ENCODE measurements around the gene MYBL2. TPM values are rescaled to one million over a fixed set of nuclear protein-coding genes. Genes with fewer than 3 reads are reported as not detected.

Gene MYBL2
- total and polyA plus RNA-seq, 2 donors (not counting 1 experiment from before 2014, with no cell fraction given), result 2.7 to 35.8 TPM

DNA sequence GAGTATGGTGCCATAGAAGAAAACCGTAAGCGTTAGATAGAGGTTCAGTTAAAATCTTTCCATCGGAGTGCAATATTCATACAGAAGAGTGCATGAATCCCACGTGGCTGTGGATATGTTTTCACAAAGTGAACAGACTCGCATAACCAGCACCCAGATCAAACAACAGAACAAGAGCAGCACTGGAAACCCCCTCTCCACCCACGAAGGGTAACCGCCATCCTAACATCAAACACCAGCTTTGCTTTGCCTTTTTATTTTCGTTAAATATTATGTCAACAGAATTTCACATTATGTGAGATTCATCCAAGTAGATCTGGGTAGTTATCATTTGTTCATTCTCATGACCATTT is 55.2 kb downstream of the MYBL2 start:
- intact Hi-C loops (cut with micrococcal nuclease), result no loop called here
- Histone ChIP-seq H3K4me1 (ENCODE audit: control insufficient read depth in 2 of 2, insufficient read depth in 2 of 2, low read length in 2 of 2) (peaks cover 0 to 11% of the 10 kb centered on the region in 2 donors), H3K4me3 (ENCODE audit: control extremely low read depth in 1 of 5, extremely low read depth in 1 of 5, insufficient read depth in 1 of 5, low read depth in 2 of 5, low read length in 4 of 5) (no peak overlapping the region), H3K27me3 (replicated peaks in 1 of 4; ENCODE audit: control extremely low read depth in 1 of 4, control insufficient read depth in 3 of 4, insufficient read depth in 4 of 4, low read length in 3 of 4) (no peaks in the 10 kb centered on the region), H3K36me3 (replicated peaks in 1 of 2; ENCODE audit: control extremely low read depth in 1 of 2, control insufficient read depth in 1 of 2, extremely low read depth in 1 of 2, insufficient read depth in 2 of 2, low read length in 1 of 2) (peaks cover 0 to 3% of the 10 kb centered on the region in 2 experiments), H3K79me2 (ENCODE audit: control insufficient read depth, insufficient read depth, low read length) (no peaks in the 10 kb centered on the region), H4K20me1 (ENCODE audit: control insufficient read depth, insufficient read depth, low read length, poor library complexity, severe bottlenecking) (no peaks in the 10 kb centered on the region), H3K9ac (ENCODE audit: low read length) (no peak overlapping the region), H2AFZ (ENCODE audit: insufficient read depth, low read depth, low read length, poor library complexity, severe bottlenecking) (no peak overlapping the region), H3K9me3 (ENCODE audit: control extremely low read depth in 1 of 3, control insufficient read depth in 2 of 3, insufficient read depth in 1 of 3, low read length in 2 of 3) (peaks cover 0 to 8% (median 0%) of the 10 kb centered on the region in 3 donors), H3K27ac (ENCODE audit: low read length in 2 of 2) (no peak overlapping the region), H3K4me2 (replicated peaks; ENCODE audit: low read depth, low read length, poor library complexity, severe bottlenecking) (peak overlapping the region; percentile 34)
- TF ChIP-seq, protein P1, sequence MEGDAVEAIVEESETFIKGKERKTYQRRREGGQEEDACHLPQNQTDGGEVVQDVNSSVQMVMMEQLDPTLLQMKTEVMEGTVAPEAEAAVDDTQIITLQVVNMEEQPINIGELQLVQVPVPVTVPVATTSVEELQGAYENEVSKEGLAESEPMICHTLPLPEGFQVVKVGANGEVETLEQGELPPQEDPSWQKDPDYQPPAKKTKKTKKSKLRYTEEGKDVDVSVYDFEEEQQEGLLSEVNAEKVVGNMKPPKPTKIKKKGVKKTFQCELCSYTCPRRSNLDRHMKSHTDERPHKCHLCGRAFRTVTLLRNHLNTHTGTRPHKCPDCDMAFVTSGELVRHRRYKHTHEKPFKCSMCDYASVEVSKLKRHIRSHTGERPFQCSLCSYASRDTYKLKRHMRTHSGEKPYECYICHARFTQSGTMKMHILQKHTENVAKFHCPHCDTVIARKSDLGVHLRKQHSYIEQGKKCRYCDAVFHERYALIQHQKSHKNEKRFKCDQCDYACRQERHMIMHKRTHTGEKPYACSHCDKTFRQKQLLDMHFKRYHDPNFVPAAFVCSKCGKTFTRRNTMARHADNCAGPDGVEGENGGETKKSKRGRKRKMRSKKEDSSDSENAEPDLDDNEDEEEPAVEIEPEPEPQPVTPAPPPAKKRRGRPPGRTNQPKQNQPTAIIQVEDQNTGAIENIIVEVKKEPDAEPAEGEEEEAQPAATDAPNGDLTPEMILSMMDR (IDR thresholded peaks at IDR 0.05), result no peak
- no peak for TF ChIP-seq EZH2 (IDR thresholded peaks at IDR 0.05; ENCODE audit: borderline replicate concordance, insufficient read depth, low read depth, low read length, poor library complexity, severe bottlenecking)
- Mint-ChIP-seq H3K4me3 (peak overlapping the region; percentile 42), H3K27me3 (no peaks in the 10 kb centered on the region), H3K9me3 (ENCODE audit: insufficient read depth) (no peaks in the 10 kb centered on the region), H3K27ac (peak overlapping the region; percentile 44), H3K4me1 (peaks cover 15% of the 10 kb centered on the region)
- ChIA-PET POLR2A (interaction anchor here (0.6 kb wide), 1 partner anchor 22 kb away, joined by 5 read pairs; no protein-coding TSS in a partner anchor), CTCF (interaction anchor here (1.6 kb wide), 1 partner anchor 185 kb away, joined by 3 read pairs; no protein-coding TSS in a partner anchor)
- no peak for DNase-seq
- WGBS (ENCODE audit: insufficient coverage), result 77% methylated on average over 2 of the region's 8 CpGs
- peak; percentile 28 for ATAC-seq (ENCODE audit: low read depth)

DNA sequence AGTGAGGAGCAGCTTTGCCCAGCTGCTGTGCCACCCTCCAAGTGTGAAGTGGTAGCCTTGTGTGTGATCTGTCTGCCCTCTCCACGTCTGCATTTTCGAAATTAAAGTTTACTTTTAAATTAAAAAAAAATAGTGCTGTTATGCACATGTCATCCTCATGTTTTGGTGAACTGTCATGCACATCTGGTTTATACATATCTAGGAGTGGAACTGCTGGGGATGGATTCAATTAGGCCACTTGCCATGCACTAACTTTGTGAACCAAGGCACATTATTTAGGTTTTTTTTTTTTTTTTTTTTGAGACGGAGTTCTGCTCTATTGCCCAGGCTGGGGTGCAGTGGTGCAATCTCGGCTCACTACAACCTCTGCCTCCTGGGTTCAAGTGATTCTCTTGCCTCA is 56.3 kb downstream of the MYBL2 start:
- Histone ChIP-seq H3K9me3 (ENCODE audit: control extremely low read depth in 1 of 3, control insufficient read depth in 2 of 3, insufficient read depth in 1 of 3, low read length in 2 of 3) (peaks cover 0 to 8% (median 0%) of the 10 kb centered on the region in 3 donors), H3K4me1 (ENCODE audit: control insufficient read depth in 2 of 2, insufficient read depth in 2 of 2, low read length in 2 of 2) (peaks cover 5 to 17% of the 10 kb centered on the region in 2 donors), H3K27me3 (replicated peaks in 1 of 4; ENCODE audit: control extremely low read depth in 1 of 4, control insufficient read depth in 3 of 4, insufficient read depth in 4 of 4, low read length in 3 of 4) (no peaks in the 10 kb centered on the region), H3K27ac (ENCODE audit: low read length in 2 of 2) (no peak overlapping the region), H4K20me1 (ENCODE audit: control insufficient read depth, insufficient read depth, low read length, poor library complexity, severe bottlenecking) (no peaks in the 10 kb centered on the region), H3K4me3 (ENCODE audit: control extremely low read depth in 1 of 5, extremely low read depth in 1 of 5, insufficient read depth in 1 of 5, low read depth in 2 of 5, low read length in 4 of 5) (no peak overlapping the region), H3K9ac (ENCODE audit: low read length) (no peak overlapping the region), H3K4me2 (replicated peaks; ENCODE audit: low read depth, low read length, poor library complexity, severe bottlenecking) (no peak overlapping the region), H2AFZ (ENCODE audit: insufficient read depth, low read depth, low read length, poor library complexity, severe bottlenecking) (no peak overlapping the region), H3K36me3 (replicated peaks in 1 of 2; ENCODE audit: control extremely low read depth in 1 of 2, control insufficient read depth in 1 of 2, extremely low read depth in 1 of 2, insufficient read depth in 2 of 2, low read length in 1 of 2) (no peaks in the 10 kb centered on the region), H3K79me2 (ENCODE audit: control insufficient read depth, insufficient read depth, low read length) (no peaks in the 10 kb centered on the region)
- POLR2A ChIA-PET, result no interaction called here
- no CpG with 5 or more reads among the region's 4 CpGs for WGBS (ENCODE audit: insufficient coverage)
- H3K9me3 Mint-ChIP-seq (ENCODE audit: insufficient read depth), result no peaks in the 10 kb centered on the region
- no peak for ATAC-seq (ENCODE audit: low read depth)
- no peak for DNase-seq
- no peak overlapping the region for H3K27ac Mint-ChIP-seq
- peaks cover 20% of the 10 kb centered on the region for H3K4me1 Mint-ChIP-seq
- H3K4me3 Mint-ChIP-seq, result no peak overlapping the region
- TF ChIP-seq, protein P1 (IDR thresholded peaks at IDR 0.05), result no peak
- no peak for TF ChIP-seq EZH2 (IDR thresholded peaks at IDR 0.05; ENCODE audit: borderline replicate concordance, insufficient read depth, low read depth, low read length, poor library complexity, severe bottlenecking)
- intact Hi-C loops (cut with micrococcal nuclease), result no loop called here
- no peaks in the 10 kb centered on the region for H3K27me3 Mint-ChIP-seq
- CTCF ChIA-PET, result interaction anchor here (0.8 to 1.6 kb wide), 2 partner anchors 25 to 186 kb away, joined by 3 read pairs; no protein-coding TSS in a partner anchor

Data from B cell (primary cell).